Epithelial cell of esophagus (primary cell): ENCODE data around the gene MALRD1.

Experiments used
- DNase-seq: peaks from one replicate; pipeline ENCODE4 v3.0.0; 2010; ENCODE audit warnings: low read depth
- H3K4me3 ChIP-seq: 2 replicates; pipeline ENCODE4 v1.5.1; 2011; ENCODE audit warnings: mild to moderate bottlenecking, low read length, control low read depth
- TF ChIP-seq, protein P1 (sequence below): IDR thresholded peaks from 2 replicates; pipeline ENCODE4 v1.5.1; 2011; ENCODE audit warnings: low read depth, mild to moderate bottlenecking, low read length, control low read depth, inconsistent platforms; ENCODE audit not compliant: insufficient read depth; ENCODE audit errors: missing control alignments

MALRD1 gene

GRCh38 chr10:19532411-19532810 lies 483.8 kb downstream of the MALRD1 start:
- no peak overlapping the region for H3K4me3 ChIP-seq
- TF ChIP-seq, protein P1, sequence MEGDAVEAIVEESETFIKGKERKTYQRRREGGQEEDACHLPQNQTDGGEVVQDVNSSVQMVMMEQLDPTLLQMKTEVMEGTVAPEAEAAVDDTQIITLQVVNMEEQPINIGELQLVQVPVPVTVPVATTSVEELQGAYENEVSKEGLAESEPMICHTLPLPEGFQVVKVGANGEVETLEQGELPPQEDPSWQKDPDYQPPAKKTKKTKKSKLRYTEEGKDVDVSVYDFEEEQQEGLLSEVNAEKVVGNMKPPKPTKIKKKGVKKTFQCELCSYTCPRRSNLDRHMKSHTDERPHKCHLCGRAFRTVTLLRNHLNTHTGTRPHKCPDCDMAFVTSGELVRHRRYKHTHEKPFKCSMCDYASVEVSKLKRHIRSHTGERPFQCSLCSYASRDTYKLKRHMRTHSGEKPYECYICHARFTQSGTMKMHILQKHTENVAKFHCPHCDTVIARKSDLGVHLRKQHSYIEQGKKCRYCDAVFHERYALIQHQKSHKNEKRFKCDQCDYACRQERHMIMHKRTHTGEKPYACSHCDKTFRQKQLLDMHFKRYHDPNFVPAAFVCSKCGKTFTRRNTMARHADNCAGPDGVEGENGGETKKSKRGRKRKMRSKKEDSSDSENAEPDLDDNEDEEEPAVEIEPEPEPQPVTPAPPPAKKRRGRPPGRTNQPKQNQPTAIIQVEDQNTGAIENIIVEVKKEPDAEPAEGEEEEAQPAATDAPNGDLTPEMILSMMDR: no peak
- no peak for DNase-seq

GRCh38 chr10:19541299-19541698 lies 492.7 kb downstream of the MALRD1 start:
- TF ChIP-seq, protein P1: no peak
- H3K4me3 ChIP-seq: no peak overlapping the region
- no peak for DNase-seq

DNA sequence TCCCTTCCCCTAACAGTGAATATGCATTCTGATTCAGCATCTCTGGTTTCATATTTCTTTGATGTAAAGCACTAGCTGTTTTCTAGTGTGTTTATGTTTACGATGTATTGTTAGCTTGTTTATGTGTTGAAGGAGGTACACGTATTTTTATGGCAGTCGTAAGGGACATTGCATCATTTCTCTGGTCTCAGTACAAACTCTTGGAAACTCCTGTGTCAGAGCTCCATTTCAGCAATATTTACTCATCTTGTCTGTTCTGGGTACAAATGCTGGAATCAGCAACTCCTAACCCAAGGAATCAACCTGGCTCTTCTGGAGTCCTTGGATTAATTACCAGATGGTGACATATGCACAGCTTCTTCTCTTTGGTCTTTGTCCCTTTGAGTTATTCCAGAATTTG lies 497.6 kb downstream of the MALRD1 start:
- no peak overlapping the region for H3K4me3 ChIP-seq
- TF ChIP-seq, protein P1: no peak
- no peak for DNase-seq

GRCh38 chr10:19549503-19549902 lies 500.9 kb downstream of the MALRD1 start:
- no peak overlapping the region for H3K4me3 ChIP-seq
- TF ChIP-seq, protein P1: no peak
- DNase-seq: no peak

GRCh38 chr10:19556666-19557065 lies 508.1 kb downstream of the MALRD1 start:
- no peak overlapping the region for H3K4me3 ChIP-seq
- DNase-seq: no peak
- TF ChIP-seq, protein P1: no peak

- no peak overlapping the region for H3K4me3 ChIP-seq
- TF ChIP-seq, protein P1: no peak
- DNase-seq: no peak
Measured at GRCh38 chr10:19561181-19561580, 512.6 kb downstream of the MALRD1 start.

DNA sequence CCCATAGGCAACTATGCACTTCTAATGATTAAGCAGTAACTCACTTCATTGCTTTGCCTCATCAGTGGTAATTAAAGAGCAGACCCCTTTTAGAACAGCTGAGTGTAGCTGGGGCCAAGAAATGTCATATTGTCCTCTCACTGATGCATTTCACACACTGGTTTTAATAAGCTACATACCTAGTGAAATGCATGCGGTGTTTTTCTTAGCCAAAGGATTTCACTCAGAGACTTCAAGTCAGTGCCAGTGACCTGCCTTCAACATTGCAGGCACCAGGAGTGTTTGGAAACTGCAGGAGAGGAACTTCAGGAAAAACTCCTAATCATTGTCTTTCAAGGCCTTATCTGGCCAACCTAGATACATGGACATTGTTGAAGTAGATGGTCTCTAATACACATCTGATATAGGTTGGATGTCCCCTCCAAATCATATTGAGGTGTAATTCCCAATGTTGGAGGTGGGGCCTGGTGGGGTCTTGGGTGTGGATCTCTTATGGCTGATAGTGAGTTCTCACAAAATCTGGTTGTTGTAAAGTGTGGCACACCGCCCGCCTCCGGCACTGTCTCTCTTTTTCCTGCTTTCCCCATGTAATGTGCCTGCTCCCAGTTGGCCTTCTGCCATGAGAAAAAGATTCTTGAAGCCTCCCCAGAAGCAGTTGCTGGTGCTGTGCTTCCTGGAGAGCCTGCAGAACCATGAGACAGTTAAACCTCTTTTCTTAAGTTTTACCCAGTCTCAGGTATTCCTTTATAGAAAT lies 515.0 kb downstream of the MALRD1 start:
- no peak for DNase-seq
- TF ChIP-seq, protein P1: no peak
- no peak overlapping the region for H3K4me3 ChIP-seq
